GM18502 (cell line): ENCODE measurements around the gene HINT2.

Experiments used
- ATAC-seq: cut with Tn5 transposase; IDR thresholded peaks from one replicate; pipeline ENCODE4 v1.9.1; 2021; ENCODE audit warnings: mild to moderate bottlenecking; ENCODE audit not compliant: unreplicated experiment, poor library complexity

The HINT2 gene

DNA sequence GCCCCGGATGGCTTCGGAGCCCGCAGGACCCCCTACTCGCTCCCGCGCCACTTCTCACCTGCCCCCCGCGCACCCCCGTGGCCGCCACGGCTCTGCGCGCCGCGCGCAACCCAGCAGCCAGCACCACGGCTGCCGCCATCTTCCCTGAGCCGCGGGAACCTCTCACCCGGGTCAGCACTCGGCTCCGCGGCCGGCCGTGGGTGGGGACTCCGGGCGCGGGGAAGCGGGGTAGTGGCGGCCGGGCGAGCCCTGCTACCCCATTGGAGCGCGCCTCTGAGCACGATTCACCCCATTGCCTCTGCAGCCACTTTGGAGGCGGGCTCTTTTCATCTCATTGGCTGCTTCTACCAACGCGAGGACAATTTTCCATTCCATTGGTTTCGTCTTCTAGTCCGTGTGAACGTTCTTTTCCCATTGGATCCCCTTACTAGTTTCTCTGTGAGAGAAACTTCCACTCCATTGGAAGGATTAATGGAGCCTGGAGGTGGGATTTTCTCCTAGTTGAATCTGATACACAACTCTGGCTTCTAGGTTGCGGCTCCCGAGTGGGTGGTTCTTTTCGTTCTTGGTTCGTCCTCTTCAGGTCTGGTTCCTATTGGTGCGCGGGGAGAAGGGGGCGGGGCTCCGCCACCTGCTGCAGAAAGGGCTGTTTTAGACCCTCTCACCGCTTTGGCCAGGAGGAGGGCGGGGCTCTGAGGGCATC lies at the start of gene HINT2:
Gene HINT2 (minus strand): TSS at position 202 of the 703 bp plus-strand sequence. CDS start 63 bp downstream, at position 139.
- peak; percentile 73 for ATAC-seq

DNA sequence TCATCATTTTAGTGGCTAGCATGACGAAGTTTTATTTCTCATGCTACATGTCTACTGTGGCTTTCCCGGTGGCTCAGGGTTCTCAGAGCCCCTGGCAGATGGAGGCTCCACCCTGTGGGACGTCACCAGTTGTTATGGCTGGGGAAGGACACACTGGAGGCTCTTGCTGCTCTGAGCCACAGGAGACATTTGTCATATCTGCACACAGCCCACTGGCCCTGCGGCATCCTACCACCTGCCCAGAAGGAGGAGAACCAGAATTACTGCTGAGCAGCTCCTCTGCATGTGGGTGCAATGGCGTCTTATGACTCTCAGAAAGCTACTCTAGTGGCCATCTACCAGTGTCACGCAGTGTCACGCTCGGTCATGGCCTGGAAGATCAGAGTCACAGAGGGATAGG lies 48.7 kb upstream of the HINT2 start:
- no peak for ATAC-seq

DNA sequence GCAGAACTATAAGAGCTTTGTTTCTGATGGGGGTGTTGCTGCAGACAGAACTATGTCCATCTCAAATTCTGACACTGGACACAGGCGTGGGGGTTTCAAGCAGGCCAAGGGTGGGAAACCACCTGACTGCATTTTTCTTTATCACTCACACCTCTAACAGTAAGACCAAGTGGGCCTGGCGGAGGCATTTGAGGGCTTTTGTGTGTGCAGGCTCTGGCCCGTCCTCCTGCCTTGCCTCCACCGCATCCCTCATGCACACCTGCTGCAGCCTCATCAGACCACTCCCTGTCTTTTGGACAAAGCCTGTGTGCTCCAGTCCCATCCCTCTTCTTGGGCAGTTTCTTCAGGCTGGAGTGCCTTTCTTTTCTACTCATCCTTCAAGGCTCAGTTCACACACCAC lies 47.5 kb upstream of the HINT2 start:
- no peak for ATAC-seq

DNA sequence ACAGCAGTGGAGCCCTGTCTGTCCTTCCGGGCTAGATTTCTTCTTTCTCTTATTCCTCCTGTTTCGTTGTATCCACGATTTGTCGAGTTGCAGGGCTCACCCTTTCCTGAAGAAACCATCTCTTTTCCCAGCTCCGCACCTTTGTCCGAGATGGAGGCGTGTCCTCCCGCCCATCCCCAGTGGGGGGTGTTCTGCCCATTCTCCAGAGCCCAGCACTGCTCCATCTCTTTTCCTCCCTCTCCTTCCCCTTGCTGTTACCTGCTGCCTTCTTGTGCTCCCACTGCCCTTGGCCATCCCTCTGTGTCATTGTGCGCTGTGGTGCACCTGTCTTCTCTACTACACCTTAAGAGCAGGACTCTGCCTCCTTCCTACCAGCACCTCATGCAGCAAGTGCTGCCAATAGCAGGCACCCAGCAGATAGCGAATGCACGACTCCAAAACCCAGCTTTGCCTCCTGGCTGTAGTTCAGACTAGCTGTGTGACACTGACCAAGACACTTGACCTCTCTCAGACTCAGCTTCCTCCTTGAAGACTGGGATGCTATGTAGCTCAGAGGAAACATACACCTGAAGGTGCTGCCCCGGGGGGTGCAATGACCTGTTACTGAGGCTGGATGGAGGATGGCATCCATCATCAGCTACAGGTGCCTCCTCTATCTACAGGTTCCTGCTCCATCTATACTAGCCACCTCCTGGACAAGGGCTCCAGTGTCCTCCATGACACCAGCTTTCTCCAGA lies 46.5 kb upstream of the HINT2 start:
- ATAC-seq = no peak

DNA sequence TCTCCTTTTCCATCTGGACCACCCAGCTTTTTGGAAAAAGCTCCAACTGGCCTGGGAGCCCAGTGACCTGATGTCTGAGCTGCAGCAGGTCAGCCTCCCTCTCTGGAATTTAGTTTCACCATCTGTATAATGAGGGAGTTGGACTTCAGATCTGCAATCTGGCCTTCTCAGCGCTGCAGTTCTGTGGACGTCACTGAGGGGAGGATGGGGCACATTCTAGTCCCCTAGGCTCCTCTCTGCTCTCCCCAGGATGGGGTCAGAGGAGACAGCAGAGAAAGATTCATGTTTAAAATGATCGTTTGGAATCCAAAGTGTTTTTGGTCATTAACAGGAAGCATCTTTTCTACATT lies 45.1 kb upstream of the HINT2 start:
- no peak for ATAC-seq

DNA sequence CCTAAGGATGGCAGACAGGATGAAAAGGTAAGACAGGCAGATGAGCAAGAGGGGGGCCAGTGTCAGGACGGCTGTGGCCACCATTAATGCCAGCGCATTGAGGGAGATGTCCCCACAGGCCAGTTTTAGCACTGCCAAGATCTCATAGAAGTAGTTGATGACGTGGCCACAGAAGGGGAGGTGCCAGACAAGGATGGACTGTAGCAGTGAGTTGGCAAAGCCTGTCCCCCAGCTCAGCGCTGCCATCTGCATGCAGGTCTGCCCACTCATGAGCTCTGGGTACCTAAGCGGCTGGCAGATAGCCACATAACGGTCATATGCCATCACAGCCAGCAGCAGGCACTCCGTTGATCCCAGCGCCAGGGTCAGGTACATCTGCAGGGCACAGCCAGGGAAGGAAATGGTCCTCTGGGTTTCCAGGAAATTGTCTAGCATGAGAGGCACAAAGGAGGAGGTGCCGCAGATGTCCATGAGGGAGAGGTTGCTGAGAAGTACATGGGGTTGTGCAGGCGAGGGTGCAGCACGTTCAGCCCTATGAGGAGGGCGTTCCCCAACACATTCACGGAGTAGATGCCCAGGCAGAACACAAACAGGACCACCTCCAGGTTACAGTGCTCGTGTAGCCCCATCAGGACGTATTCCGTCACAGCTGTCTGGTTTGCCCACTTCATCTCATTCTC lies 44.6 kb upstream of the HINT2 start:
- ATAC-seq = no peak

DNA sequence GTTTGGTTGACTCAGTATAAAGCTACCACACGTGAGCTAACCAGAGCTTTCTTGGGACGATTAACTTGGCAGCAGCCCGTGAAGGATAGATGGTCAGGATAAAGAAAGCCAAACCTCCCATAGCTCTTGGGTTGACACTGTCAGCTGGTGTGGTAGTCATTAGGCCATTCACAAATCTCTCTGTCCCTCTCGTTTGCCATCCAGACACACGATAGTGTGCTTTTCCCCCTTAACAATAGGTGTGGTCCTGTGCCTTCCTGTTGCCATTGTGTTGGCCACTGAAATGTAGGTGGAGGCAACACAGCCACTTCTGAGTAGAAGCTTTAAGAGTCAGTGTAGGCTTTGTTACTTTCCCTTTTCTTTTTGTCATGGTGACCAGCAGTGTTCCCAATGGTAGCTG lies 43.6 kb upstream of the HINT2 start:
- ATAC-seq = no peak

DNA sequence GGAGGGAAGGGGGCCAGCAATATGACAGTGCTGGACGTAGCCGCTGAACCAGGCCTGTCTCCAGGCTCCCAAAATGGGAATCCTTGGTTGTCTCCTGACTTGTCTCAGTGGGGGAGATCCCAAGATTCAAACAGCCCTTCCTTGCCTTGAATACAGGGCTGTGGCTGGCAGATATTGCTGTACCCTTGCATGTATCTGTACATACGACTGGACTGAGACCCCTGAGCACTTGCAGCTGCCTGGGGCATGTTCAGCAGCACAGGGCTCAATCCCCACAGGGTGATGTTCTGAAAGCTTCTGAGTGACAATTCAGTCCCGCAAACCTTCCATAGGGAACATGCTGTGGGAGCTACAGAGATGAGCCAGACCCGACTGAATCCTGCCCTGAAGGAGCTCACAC lies 42.0 kb upstream of the HINT2 start:
- ATAC-seq = no peak

DNA sequence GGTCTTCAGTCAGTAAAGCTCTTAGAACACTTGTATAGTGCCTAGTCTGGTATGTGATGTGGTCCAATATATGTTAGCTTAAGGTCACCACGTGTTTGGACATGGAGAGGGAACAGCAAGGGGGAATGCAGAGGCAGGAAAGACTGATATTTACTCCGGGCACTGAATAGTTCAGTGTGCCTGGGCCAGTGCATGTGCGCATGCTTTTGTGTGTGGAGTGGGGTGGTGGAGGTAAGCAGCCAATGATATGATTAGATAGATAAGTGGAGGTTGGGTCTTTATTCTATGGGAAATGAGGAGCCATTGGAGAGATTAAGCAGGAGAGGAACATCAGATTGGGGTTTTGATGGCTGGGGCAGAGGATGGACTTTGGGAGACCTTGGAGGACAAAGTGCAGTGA lies 41.4 kb upstream of the HINT2 start:
- ATAC-seq = no peak

DNA sequence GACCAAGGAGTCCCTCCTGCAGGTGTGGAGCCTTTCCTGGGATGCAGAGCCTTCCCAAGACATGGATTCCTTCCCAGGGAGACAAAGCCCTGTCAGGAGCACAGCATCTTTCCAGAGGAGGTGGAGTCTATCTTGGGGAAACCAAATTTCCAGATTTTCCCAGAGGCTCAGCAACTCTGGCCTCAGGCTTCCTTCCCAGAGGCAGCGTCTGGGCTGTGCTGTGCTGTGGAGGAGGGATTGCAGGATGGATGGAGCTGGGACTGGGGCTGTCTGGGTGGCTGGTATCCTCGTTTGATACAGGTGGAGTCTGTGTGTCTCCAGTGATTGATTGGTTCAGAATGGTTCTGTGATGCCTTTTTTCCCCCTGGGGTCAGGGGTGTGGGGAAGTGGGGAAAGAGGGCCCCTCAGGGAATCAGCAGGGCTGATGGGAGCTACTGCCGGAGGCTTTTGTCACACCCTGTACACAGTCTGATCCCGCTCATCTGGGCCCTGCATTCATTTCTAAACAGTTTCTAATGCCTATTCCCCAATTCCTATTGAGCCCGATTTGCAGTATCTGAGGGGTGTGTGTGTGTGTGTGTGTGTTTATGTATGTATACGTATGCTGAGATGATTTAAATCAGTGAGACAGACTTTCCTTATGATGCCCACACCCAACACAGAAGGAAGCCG lies 39.4 kb upstream of the HINT2 start:
- ATAC-seq = no peak

DNA sequence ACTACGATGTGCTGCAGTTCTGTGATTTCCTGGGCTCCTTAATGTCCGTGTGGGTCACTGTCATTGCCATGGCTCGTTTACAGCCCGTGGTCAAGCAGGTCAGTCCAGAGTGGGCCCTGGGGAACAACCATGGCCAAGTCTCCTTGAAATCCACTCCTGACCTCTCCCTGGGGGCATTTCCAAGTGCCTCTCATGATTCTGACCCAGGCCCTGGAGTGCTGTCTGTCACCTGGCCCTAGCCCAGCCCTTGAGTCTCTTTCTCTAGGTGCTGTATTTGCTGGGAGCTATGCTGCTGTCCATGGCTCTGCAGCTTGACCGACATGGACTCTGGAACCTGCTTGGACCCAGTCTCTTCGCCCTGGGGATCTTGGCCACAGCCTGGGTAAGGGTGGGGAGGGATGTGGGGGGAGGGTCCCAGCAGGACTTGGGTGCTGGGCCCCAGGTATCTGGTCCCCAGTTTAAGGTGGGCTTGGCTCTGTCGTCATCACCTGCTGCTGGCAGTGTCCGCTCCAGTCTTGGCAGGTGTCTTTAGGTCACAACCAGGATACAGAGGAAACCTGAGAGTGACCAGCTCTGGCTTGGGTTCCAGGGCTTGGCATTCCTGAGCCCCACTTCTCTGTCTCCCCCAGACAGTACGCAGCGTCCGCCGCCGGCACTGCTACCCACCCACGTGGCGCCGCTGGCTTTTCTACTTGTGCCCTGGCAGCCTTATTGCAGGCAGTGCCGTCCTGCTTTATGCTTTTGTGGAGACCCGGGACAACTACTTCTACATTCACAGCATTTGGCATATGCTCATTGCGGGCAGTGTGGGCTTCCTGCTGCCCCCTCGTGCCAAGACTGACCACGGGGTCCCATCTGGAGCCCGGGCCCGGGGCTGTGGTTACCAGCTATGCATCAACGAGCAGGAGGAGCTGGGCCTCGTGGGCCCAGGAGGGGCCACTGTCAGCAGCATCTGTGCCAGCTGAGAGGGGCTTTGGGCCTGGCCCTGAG lies 38.3 kb upstream of the HINT2 start:
- no peak for ATAC-seq

DNA sequence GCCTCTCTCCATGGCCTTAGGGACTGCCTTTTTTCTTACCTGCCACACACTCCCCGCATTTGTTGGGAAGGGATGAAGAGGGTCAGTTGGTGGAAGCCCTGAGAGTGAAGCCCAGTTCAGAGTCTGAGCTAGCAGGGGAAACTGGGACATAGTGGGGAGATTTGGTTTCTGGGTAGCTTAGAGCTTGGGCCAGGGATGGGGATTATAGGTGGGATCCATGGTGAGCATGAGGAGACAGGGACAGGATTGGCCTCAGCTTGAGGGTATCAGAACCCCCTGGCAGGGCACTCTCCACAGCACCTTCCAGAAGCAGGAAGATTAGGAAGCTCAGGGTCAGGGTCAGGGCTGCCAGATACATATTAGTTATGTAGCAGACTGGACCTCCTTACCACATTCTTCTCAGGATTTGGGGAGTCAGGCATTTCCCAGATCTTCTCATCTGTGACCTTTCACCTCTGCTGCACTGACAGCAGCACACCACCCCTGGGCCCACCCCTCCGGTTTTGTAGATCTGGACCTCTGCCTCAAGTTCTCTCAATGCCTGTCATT lies 37.5 kb upstream of the HINT2 start:
- ATAC-seq = no peak

DNA sequence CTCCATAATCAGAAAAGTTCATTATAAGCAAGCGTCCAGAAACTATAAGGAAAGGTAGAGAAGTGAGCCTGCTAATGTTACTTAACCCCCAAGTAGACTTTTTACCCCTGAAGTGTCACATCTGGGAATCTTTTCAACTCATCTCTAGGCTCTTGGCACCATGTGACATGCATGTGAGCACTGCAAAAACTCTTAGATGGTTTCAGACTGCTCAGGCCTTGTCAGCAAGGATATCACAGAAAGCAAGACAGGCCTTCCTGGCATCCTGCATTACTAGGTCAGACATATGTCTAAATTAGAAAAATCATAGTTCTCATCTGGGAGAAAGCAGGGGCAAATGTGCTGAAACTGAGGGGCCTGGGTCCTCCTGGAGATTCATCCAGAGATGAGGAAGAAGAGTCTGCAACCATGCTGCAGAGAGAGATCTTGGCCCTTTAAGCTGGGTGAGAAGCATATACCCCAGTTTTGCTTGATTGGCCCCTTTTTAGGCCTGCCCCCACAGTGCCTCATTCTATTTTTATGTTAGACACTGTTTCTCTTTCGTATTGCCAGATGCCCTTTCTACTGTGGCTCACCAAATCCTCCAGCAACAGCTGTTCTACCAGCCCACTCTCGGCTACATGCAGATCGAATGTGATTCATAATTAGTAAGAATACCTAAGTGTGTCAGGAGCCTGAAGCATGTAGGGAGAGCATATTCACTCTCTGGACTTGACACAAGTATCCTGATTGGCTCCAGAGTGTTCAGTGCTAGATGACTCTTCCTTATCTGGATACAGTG lies 33.1 kb upstream of the HINT2 start:
- peak; percentile 94 for ATAC-seq

DNA sequence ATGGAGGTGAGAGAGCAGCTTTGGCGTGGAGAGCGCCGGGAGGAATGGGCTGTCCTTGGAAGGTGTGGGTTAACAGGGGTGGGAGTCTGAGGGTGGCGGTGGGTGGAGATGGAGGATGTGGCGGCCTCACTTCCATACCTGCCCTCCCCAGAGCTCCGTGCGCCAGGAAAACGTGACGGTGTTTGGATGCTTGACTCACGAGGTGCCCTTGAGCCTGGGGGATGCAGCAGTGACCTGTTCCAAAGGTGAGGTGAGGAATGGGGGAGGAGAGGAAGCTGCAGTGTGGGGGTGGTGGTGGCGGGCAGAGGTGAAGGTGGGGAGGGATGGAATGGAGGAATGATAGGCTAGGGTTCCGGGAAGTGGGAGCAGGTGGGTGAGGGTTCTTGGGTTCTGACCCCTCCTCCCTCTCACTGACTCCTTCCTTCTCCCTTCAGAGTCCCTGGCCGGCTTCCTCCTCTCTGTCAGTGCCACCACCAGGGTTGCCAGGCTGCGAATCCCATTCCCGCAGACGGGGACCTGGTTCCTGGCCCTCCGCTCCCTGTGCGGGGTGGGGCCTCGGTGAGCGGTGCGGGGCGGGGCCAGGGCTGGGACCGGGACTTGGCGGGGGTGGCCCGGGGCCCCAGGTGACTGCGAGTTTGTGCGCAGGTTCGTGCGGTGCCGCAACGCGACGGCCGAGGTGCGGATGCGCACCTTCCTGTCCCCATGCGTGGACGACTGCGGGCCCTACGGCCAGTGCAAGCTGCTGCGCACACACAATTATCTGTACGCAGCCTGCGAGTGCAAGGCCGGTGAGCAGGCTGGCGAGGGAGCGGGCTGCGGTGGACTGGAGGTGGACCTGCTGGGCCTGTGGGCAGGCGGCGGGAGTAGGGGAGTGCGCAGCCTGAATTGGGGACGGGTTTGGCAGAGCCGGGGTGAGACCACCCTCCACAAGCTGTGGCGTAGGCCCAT lies 31.3 kb upstream of the HINT2 start:
- ATAC-seq = no peak

DNA sequence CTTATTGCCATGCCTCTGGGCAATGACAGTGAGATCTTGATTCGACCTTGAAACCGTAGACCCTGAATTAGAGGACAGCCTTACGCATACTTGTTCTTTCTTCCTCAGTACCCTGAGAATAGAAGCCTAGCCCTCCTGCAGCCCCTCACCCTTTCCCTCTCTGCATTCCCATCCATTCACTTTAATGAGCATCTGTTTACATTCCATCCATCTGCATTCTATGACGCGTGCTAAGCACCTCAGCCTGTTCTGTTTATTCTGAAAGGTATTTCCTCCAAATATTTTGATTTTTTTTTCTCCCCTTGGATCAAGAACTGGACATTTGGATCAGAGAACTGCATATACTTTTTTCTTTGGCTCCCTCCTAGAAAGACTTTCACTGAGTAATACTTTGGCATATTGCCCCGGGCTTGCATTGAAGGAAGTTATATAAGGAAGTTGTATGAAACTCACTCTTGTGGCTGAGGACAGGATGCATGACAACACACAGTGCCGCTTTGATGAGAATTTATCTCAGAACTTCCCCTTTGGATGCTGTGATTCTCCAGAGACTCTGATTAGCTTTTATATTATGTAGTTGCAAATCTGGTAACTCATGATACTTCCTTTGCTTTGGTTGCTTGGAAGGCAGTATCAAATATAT lies 29.9 kb upstream of the HINT2 start:
- ATAC-seq = no peak

DNA sequence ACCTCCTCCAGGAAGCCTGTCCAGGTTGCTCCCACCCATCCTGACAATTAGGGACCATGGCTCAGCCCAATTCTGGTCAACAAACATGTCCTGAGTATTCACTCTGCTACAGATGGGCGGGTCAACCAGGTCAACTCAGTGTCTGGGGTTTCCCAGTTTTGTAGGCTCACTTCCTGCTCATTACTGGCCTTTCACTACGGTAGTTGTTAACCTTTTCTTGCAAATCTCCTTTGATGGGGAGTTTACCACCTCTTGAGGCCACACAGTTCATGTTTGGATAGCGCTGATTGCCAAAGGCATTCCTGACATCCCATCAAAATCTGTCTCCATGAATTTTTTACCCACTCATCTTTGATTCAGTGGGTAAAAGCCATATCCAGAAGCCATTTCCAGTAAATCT lies 28.0 kb upstream of the HINT2 start:
- no peak for ATAC-seq

DNA sequence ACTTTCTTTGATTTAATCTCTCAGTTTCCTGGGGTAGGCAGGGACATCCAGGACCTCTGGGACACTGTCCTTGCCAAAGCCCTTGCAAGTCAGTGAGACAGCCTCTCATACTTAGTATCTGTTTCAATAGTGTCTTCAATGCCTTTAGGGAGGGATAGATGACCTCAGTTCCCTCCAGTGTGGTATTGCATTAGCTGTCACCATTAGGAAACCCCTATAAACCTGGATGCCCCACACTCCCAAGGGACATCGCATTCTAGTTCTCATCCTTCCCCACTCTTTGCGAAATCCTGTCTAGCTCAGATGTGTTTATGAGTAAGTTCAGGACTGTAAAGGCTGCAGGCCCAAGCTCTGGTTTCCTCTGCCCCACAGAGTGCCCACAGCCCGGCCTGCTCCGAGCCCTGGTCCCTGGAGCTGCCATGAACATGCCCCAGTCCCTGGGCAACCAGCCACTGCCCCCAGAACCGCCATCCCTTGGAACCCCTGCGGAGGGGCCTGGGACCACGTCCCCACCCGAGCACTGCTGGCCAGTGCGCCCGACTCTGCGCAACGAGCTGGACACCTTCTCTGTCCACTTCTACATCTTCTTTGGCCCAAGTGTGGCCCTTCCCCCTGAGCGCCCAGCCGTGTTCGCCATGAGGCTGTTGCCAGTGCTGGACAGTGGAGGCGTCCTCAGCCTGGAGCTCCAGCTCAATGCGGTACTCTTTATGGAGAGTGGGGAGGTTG lies 27.3 kb upstream of the HINT2 start:
- ATAC-seq = no peak
